Keratinocyte (primary cell): Measurements from ENCODE around the gene CCDC116. TPM values are rescaled to one million over a fixed set of nuclear protein-coding genes. Genes with fewer than 3 reads are reported as not detected.

Experiments
- DNase-seq: peaks from one replicate; pipeline ENCODE4 v3.0.0-alpha.2; 2011; ENCODE audit warnings: low read depth, missing footprints, low spot score
- FAIRE-seq: peaks from 2 replicates; lab custom pipeline; 2011; peaks lifted over from hg19 to GRCh38; lab: Jason Lieb, UNC
- H2AFZ ChIP-seq: 2 replicates; pipeline ENCODE4 v1.6.0; 2012; ENCODE audit warnings: low read length, control low read depth, inconsistent platforms; ENCODE audit not compliant: control insufficient read depth
- H3K27ac ChIP-seq: 2 replicates; pipeline ENCODE4 v1.5.1; 2011; ENCODE audit warnings: low read length; ENCODE audit not compliant: control insufficient read depth, insufficient read depth
- H3K27me3 ChIP-seq: 3 replicates; pipeline ENCODE4 v1.6.0; 2011; ENCODE audit warnings: low read length; ENCODE audit not compliant: control insufficient read depth, insufficient read depth; ENCODE audit errors: extremely low read depth
- H3K36me3 ChIP-seq, 2 experiments: 2 replicates in 1 of 2; 3 replicates in 1 of 2; pipeline ENCODE4 v1.5.1; 2011; ENCODE audit warnings: low read length in 2 of 2, mild to moderate bottlenecking in 1 of 2; ENCODE audit not compliant: control insufficient read depth in 2 of 2, insufficient read depth in 2 of 2; ENCODE audit errors: extremely low read depth in 1 of 2
- H3K4me1 ChIP-seq: 3 replicates; pipeline ENCODE4 v1.5.1; 2011; ENCODE audit warnings: low read length; ENCODE audit not compliant: control insufficient read depth, insufficient read depth; ENCODE audit errors: extremely low read depth
- H3K4me2 ChIP-seq: 3 replicates; pipeline ENCODE4 v1.6.0; 2011; ENCODE audit warnings: low read depth, low read length; ENCODE audit not compliant: control insufficient read depth, insufficient read depth; ENCODE audit errors: extremely low read depth
- H3K4me3 ChIP-seq, 3 experiments: fragments of 200-600 bp in 1 of 3; sonication (generic) in 1 of 3; 2 replicates in 2 of 3; 3 replicates in 1 of 3; pipeline ENCODE4 v1.5.1; 2011 to 2016; ENCODE audit warnings: low read length in 3 of 3, mild to moderate bottlenecking in 3 of 3, control low read depth in 2 of 3, inconsistent platforms in 1 of 3, low read depth in 1 of 3, mixed read lengths in 1 of 3, mixed run types in 1 of 3, moderate library complexity in 1 of 3; ENCODE audit not compliant: control insufficient read depth in 2 of 3, insufficient read depth in 2 of 3; ENCODE audit errors: extremely low read depth in 1 of 3
- H3K79me2 ChIP-seq: 2 replicates; pipeline ENCODE4 v1.6.0; 2012; ENCODE audit warnings: low read length; ENCODE audit not compliant: control insufficient read depth, insufficient read depth
- H3K9ac ChIP-seq: 3 replicates; pipeline ENCODE4 v1.6.0; 2011; ENCODE audit warnings: low read length; ENCODE audit not compliant: control insufficient read depth, insufficient read depth; ENCODE audit errors: extremely low read depth
- H3K9me1 ChIP-seq: 3 replicates; pipeline ENCODE4 v1.6.0; 2011; ENCODE audit warnings: low read length; ENCODE audit not compliant: control insufficient read depth, insufficient read depth; ENCODE audit errors: extremely low read depth
- H3K9me3 ChIP-seq: 2 replicates; pipeline ENCODE4 v1.5.1; 2012; ENCODE audit warnings: low read depth, low read length; ENCODE audit not compliant: control insufficient read depth
- H4K20me1 ChIP-seq: 3 replicates; pipeline ENCODE4 v1.6.0; 2011; ENCODE audit warnings: low read length; ENCODE audit not compliant: control insufficient read depth, insufficient read depth; ENCODE audit errors: extremely low read depth
- EZH2 ChIP-seq: IDR thresholded peaks from one replicate; pipeline ENCODE4 v1.6.1; 2012; ENCODE audit warnings: inconsistent platforms, mild to moderate bottlenecking, low read length, moderate library complexity
- dilution Hi-C: fragments of 300-500 bp; cut with MboI; formaldehyde crosslinking; loops from one replicate; pipeline ENCODE4 v1.7.0; 2020; ENCODE audit warnings: low sequenced_read_pairs; ENCODE audit not compliant: extremely low pct_ligation_motif_present
- polyA plus RNA-seq, 5 experiments: library from polyadenylated mRNA; depleted of rRNA in 3 of 5; stranded (reverse) in 3 of 5; stranded (forward) in 1 of 5; unstranded in 1 of 5; fragments of >200 nt; gene quantifications; 1 replicate in 1 of 5; 2 replicates in 3 of 5; 3 replicates in 1 of 5; pipeline versions ENCODE4 v1.2.1 to v1.2.3, GENCODE V29; 2011 to 2012; ENCODE audit warnings: missing spikeins in 2 of 5, low read depth in 1 of 5, low replicate concordance in 1 of 5
- TF ChIP-seq, protein P1 (sequence below), 3 experiments: IDR thresholded peaks in 1 of 3; conservative IDR thresholded peaks in 1 of 3; optimal IDR thresholded peaks in 1 of 3; 2 replicates in 2 of 3; 3 replicates in 1 of 3; pipeline versions ENCODE3 to v1.5.1; 2011; ENCODE audit warnings: low read length in 3 of 3, mild to moderate bottlenecking in 3 of 3, moderate library complexity in 2 of 3, control low read depth in 1 of 3, inconsistent platforms in 1 of 3; ENCODE audit not compliant: insufficient read depth in 2 of 3; ENCODE audit errors: extremely low read depth in 1 of 3

CCDC116 gene
- polyA plus RNA-seq, 1 donor (not counting 4 experiments of a cell fraction or from before 2014, with no cell fraction given) = 0.03 TPM

DNA sequence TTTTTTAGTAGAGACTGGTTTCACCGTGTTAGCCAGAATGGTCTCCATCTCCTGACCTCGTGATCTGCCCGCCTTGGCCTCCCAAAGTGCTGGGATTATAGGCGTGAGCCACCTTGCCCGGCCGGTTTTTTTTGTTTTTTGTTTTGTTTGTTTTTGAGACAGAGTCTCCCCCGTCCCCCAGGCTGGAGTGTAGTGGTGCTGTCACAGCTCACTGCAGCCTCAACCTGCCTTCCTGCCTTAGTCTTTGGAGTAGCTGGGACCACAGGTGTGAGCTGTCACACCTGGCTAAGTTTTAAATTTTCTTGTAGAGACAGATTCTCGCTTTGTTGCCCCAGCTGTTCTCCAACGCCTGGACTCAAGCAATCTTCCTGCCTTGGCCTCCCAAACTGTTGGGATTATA is 36.5 kb downstream of the CCDC116 start:
- Histone ChIP-seq H3K36me3 (peaks cover 25 to 26% of the 10 kb centered on the region in 2 experiments), H2AFZ (no peak overlapping the region), H3K9me3 (no peaks in the 10 kb centered on the region), H3K4me3 (no peak overlapping the region), H3K4me1 (peaks cover 6% of the 10 kb centered on the region), H3K4me2 (no peak overlapping the region), H3K9me1 (no peaks in the 10 kb centered on the region), H4K20me1 (no peaks in the 10 kb centered on the region), H3K27ac (no peak overlapping the region), H3K27me3 (no peaks in the 10 kb centered on the region), H3K79me2 (peaks cover 17% of the 10 kb centered on the region), H3K9ac (no peak overlapping the region)
- no peak for TF ChIP-seq EZH2
- TF ChIP-seq, protein P1, sequence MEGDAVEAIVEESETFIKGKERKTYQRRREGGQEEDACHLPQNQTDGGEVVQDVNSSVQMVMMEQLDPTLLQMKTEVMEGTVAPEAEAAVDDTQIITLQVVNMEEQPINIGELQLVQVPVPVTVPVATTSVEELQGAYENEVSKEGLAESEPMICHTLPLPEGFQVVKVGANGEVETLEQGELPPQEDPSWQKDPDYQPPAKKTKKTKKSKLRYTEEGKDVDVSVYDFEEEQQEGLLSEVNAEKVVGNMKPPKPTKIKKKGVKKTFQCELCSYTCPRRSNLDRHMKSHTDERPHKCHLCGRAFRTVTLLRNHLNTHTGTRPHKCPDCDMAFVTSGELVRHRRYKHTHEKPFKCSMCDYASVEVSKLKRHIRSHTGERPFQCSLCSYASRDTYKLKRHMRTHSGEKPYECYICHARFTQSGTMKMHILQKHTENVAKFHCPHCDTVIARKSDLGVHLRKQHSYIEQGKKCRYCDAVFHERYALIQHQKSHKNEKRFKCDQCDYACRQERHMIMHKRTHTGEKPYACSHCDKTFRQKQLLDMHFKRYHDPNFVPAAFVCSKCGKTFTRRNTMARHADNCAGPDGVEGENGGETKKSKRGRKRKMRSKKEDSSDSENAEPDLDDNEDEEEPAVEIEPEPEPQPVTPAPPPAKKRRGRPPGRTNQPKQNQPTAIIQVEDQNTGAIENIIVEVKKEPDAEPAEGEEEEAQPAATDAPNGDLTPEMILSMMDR (optimal IDR thresholded peaks at IDR 0.05 in 1 of 3, IDR thresholded peaks at IDR 0.05 in 1 of 3, conservative IDR thresholded peaks at IDR 0.05 in 1 of 3; ENCODE audit: extremely low read depth in 1 of 3, insufficient read depth in 2 of 3, low read length in 3 of 3) = no peak
- dilution Hi-C loops = no loop called here
- DNase-seq = no peak
- FAIRE-seq = no peak

DNA sequence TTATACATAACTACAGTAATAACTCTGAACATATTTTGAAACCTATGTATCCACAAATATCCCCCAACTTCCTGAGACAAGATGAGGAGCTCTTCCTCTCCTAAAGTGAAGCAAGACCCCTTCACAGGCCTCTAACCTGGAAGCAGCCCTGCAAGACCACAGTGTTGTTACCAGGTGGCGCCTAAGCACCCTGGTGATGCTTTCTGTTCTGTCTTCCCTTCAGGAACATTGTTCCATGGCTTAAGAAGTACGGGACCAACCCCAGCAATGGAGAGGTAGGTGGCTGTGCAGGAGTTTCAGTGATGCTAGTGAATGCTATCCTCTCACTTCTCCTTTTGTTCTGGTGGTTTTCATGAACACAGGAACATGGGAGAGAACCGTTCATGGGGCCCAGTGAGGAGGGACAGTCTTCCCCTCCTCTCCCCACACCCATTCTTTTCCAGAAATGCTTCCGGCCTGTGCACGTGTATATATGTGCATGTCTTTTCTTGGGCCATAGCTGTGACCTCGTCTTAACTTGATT is 39.6 kb downstream of the CCDC116 start:
- Histone ChIP-seq H3K9me3 (no peaks in the 10 kb centered on the region), H4K20me1 (no peaks in the 10 kb centered on the region), H3K9me1 (no peaks in the 10 kb centered on the region), H3K36me3 (peaks cover 28 to 38% of the 10 kb centered on the region in 2 experiments), H3K4me3 (no peak overlapping the region), H3K4me1 (peaks cover 6% of the 10 kb centered on the region), H3K27ac (no peak overlapping the region), H3K27me3 (no peaks in the 10 kb centered on the region), H3K4me2 (no peak overlapping the region), H3K9ac (no peak overlapping the region), H3K79me2 (peaks cover 12% of the 10 kb centered on the region), H2AFZ (no peak overlapping the region)
- DNase-seq (no peak), FAIRE-seq (no peak)
- TF ChIP-seq EZH2 = no peak
- TF ChIP-seq, protein P1 (optimal IDR thresholded peaks at IDR 0.05 in 1 of 3, IDR thresholded peaks at IDR 0.05 in 1 of 3, conservative IDR thresholded peaks at IDR 0.05 in 1 of 3; ENCODE audit: extremely low read depth in 1 of 3, insufficient read depth in 2 of 3, low read length in 3 of 3) = no peak
- dilution Hi-C loops = no loop called here
